BJ (cell line): ENCODE data around the gene FGF5. TPM values are rescaled to one million over a fixed set of nuclear protein-coding genes. Genes with fewer than 3 reads are reported as not detected.
"Not testable (repeated sequence)": the region's sequence is repeated elsewhere in the genome, so short reads cannot be mapped to it uniquely, and the experiment has no call there.

Experiments
- CTCF ChIA-PET: fragments of 350-600 bp; formaldehyde crosslinking; extraction: SDS; loops from one replicate; lab custom pipeline; 2021; ENCODE audit warnings: antibody characterized with exemption, inconsistent platforms; lab: Yijun Ruan, JAX
- POLR2A ChIA-PET: fragments of 300-600 bp; sonication (Branson Sonifier 250); formaldehyde crosslinking; extraction: SDS; loops from one replicate; lab custom pipeline; 2021; ENCODE audit warnings: antibody characterized with exemption; lab: Charles Lee
- DNase-seq: peaks from one replicate; pipeline ENCODE4 v3.0.0-alpha.2; 2011; ENCODE audit warnings: low read depth
- H3K27me3 ChIP-seq: 2 replicates; pipeline ENCODE4 v1.6.0; 2011; ENCODE audit warnings: low read length; ENCODE audit not compliant: control insufficient read depth, insufficient read depth
- H3K36me3 ChIP-seq: 2 replicates; pipeline ENCODE4 v1.5.1; 2011; ENCODE audit warnings: low read length; ENCODE audit not compliant: control insufficient read depth, insufficient read depth
- H3K4me3 ChIP-seq: 2 replicates; pipeline ENCODE4 v1.5.1; 2011; ENCODE audit warnings: low read depth, mild to moderate bottlenecking, control low read depth, low read length
- polyA plus RNA-seq: library from polyadenylated mRNA; depleted of rRNA; stranded (reverse); fragments of >200 nt; gene quantifications from 2 replicates; pipeline ENCODE4 v1.2.3, GENCODE V29; 2011
- TF ChIP-seq, protein P1 (sequence below): IDR thresholded peaks from 2 replicates; pipeline ENCODE4 v1.5.1; 2011; ENCODE audit warnings: low read depth, mild to moderate bottlenecking, control low read depth, inconsistent platforms, low read length, moderate library complexity; ENCODE audit not compliant: insufficient read depth

The FGF5 gene
- polyA plus RNA-seq, 1 experiment, result 43.7 TPM

GRCh38 chr4:80276931-80277330, 10.5 kb downstream of the FGF5 start:
- H3K27me3 ChIP-seq, result no peaks in the 10 kb centered on the region
- no peak for DNase-seq
- no peak overlapping the region for H3K4me3 ChIP-seq
- POLR2A ChIA-PET, result no interaction called here
- H3K36me3 ChIP-seq, result no peaks in the 10 kb centered on the region; the same call in 1 of the 2 replicates
- CTCF ChIA-PET, result interaction anchor here (1.0 kb wide), 1 partner anchor 8 kb away, joined by 3 read pairs; no protein-coding TSS in a partner anchor
- TF ChIP-seq, protein P1, sequence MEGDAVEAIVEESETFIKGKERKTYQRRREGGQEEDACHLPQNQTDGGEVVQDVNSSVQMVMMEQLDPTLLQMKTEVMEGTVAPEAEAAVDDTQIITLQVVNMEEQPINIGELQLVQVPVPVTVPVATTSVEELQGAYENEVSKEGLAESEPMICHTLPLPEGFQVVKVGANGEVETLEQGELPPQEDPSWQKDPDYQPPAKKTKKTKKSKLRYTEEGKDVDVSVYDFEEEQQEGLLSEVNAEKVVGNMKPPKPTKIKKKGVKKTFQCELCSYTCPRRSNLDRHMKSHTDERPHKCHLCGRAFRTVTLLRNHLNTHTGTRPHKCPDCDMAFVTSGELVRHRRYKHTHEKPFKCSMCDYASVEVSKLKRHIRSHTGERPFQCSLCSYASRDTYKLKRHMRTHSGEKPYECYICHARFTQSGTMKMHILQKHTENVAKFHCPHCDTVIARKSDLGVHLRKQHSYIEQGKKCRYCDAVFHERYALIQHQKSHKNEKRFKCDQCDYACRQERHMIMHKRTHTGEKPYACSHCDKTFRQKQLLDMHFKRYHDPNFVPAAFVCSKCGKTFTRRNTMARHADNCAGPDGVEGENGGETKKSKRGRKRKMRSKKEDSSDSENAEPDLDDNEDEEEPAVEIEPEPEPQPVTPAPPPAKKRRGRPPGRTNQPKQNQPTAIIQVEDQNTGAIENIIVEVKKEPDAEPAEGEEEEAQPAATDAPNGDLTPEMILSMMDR, result no peak

GRCh38 chr4:80279751-80280150, 13.3 kb downstream of the FGF5 start:
- H3K36me3 ChIP-seq, result no peaks in the 10 kb centered on the region; the same call in 1 of the 2 replicates
- DNase-seq, result no peak
- no peaks in the 10 kb centered on the region for H3K27me3 ChIP-seq
- ChIA-PET POLR2A (interaction anchor here (0.6 kb wide), 1 partner anchor 934 kb away, joined by 3 read pairs; no protein-coding TSS in a partner anchor), CTCF (interaction anchor here (0.8 to 2.5 kb wide), 9 partner anchors 9 to 979 kb away, joined by 3 to 10 read pairs (median 3); partner anchors contain the start of genes CFAP299 and FGF5)
- H3K4me3 ChIP-seq, result no peak overlapping the region
- TF ChIP-seq, protein P1, result no peak

- POLR2A ChIA-PET, result no interaction called here
- TF ChIP-seq, protein P1, result no peak
- Histone ChIP-seq H3K4me3 (no peak overlapping the region), H3K27me3 (no peaks in the 10 kb centered on the region), H3K36me3 (no peaks in the 10 kb centered on the region; the same call in 1 of the 2 replicates)
- CTCF ChIA-PET, result interaction anchor here (3.2 kb wide), 1 partner anchor 11 kb away, joined by 10 read pairs; no protein-coding TSS in a partner anchor
- no peak for DNase-seq
Observed at GRCh38 chr4:80286451-80286850, 20.0 kb downstream of the FGF5 start.

DNA sequence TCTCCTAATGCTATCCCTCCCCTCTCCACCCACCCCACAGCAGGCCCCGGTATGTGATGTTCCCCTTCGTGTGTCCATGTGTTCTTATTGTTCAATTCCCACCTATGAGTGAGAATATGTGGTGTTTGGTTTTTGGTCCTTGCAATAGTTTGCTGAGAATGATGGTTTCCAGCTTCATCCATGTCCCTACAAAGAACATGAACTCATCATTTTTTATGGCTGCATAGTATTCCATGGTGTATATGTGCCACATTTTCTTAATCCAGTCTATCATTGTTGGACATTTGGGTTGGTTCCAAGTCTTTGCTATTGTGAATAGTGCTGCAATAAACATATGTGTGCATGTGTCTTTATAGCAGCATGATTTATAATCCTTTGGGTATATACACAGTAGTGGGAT, 24.2 kb downstream of the FGF5 start:
- H3K4me3 ChIP-seq, H3K27me3 ChIP-seq, CTCF ChIA-PET, POLR2A ChIA-PET, DNase-seq, H3K36me3 ChIP-seq: not testable (repeated sequence)

GRCh38 chr4:80294206-80294605, 27.7 kb downstream of the FGF5 start:
- ChIA-PET CTCF (no interaction called here), POLR2A (interaction anchor here (0.7 kb wide), 1 partner anchor 165 kb away, joined by 4 read pairs; no protein-coding TSS in a partner anchor)
- Histone ChIP-seq H3K4me3 (no peak overlapping the region), H3K36me3 (no peaks in the 10 kb centered on the region), H3K27me3 (no peaks in the 10 kb centered on the region)
- TF ChIP-seq, protein P1, result no peak
- no peak for DNase-seq

GRCh38 chr4:80295336-80295735, 28.9 kb downstream of the FGF5 start:
- ChIA-PET POLR2A (no interaction called here), CTCF (no interaction called here)
- TF ChIP-seq, protein P1, result no peak
- Histone ChIP-seq H3K36me3 (no peaks in the 10 kb centered on the region), H3K4me3 (no peak overlapping the region), H3K27me3 (no peaks in the 10 kb centered on the region)
- no peak for DNase-seq
